ENCODE results near the gene SCGB2A2.

Gene SCGB2A2

GRCh38 chr11:62269654-62270278 is at the start of gene SCGB2A2:
Gene SCGB2A2, plus strand, starts transcription at chr11:62270158. Its CDS starts 59 bp downstream, at chr11:62270217.
- no peak within 1 kb of the TSS for H3K9ac ChIP-seq (ENCODE audit: low read depth in 1 of 2, low read length in 2 of 2)
- H3K36me3 ChIP-seq (ENCODE audit: control insufficient read depth in 1 of 2, insufficient read depth in 2 of 2, low read length in 2 of 2), result no peaks in the 10 kb centered on the region
- H3K27me3 ChIP-seq (ENCODE audit: control insufficient read depth in 1 of 2, insufficient read depth in 2 of 2, low read length in 2 of 2), result peaks cover 4% of the 10 kb centered on the region in 2 donors
- no peaks in the 10 kb centered on the region for H3K4me1 ChIP-seq (ENCODE audit: control insufficient read depth in 1 of 2, insufficient read depth in 2 of 2, low read length in 2 of 2)
- H3K27ac ChIP-seq (ENCODE audit: low read depth, low read length), result no peak within 1 kb of the TSS
- H3K9me3 ChIP-seq (ENCODE audit: control insufficient read depth in 1 of 2, low read length in 2 of 2), result no peaks in the 10 kb centered on the region
- H3K4me3 ChIP-seq (ENCODE audit: low read depth in 1 of 2, low read length in 2 of 2), result no peak within 1 kb of the TSS

GRCh38 chr11:62221498-62221897 is 48.5 kb upstream of the SCGB2A2 start:
- peaks cover 20 to 25% of the 10 kb centered on the region in 2 donors for H3K9me3 ChIP-seq (ENCODE audit: control insufficient read depth in 1 of 2, low read length in 2 of 2)
- H3K36me3 ChIP-seq (ENCODE audit: control insufficient read depth in 1 of 2, insufficient read depth in 2 of 2, low read length in 2 of 2), result no peaks in the 10 kb centered on the region
- H3K4me3 ChIP-seq (ENCODE audit: low read depth in 1 of 2, low read length in 2 of 2), result no peak overlapping the region
- H3K4me1 ChIP-seq (ENCODE audit: control insufficient read depth in 1 of 2, insufficient read depth in 2 of 2, low read length in 2 of 2), result no peaks in the 10 kb centered on the region
- H3K27me3 ChIP-seq (ENCODE audit: control insufficient read depth in 1 of 2, insufficient read depth in 2 of 2, low read length in 2 of 2), result no peaks in the 10 kb centered on the region
- H3K27ac ChIP-seq (ENCODE audit: low read depth, low read length), result no peak overlapping the region
- H3K9ac ChIP-seq (ENCODE audit: low read depth in 1 of 2, low read length in 2 of 2), result no peak overlapping the region

GRCh38 chr11:62223095-62223494 is 46.9 kb upstream of the SCGB2A2 start:
- Histone ChIP-seq H3K4me3 (ENCODE audit: low read depth in 1 of 2, low read length in 2 of 2) (no peak overlapping the region), H3K9ac (ENCODE audit: low read depth in 1 of 2, low read length in 2 of 2) (no peak overlapping the region), H3K36me3 (ENCODE audit: control insufficient read depth in 1 of 2, insufficient read depth in 2 of 2, low read length in 2 of 2) (no peaks in the 10 kb centered on the region), H3K27me3 (ENCODE audit: control insufficient read depth in 1 of 2, insufficient read depth in 2 of 2, low read length in 2 of 2) (no peaks in the 10 kb centered on the region), H3K27ac (ENCODE audit: low read depth, low read length) (no peak overlapping the region), H3K4me1 (ENCODE audit: control insufficient read depth in 1 of 2, insufficient read depth in 2 of 2, low read length in 2 of 2) (no peaks in the 10 kb centered on the region), H3K9me3 (ENCODE audit: control insufficient read depth in 1 of 2, low read length in 2 of 2) (peaks cover 20 to 25% of the 10 kb centered on the region in 2 donors)

- no peak overlapping the region for H3K4me3 ChIP-seq (ENCODE audit: low read depth in 1 of 2, low read length in 2 of 2)
- no peaks in the 10 kb centered on the region for H3K36me3 ChIP-seq (ENCODE audit: control insufficient read depth in 1 of 2, insufficient read depth in 2 of 2, low read length in 2 of 2)
- peaks cover 4 to 14% of the 10 kb centered on the region in 2 donors for H3K27me3 ChIP-seq (ENCODE audit: control insufficient read depth in 1 of 2, insufficient read depth in 2 of 2, low read length in 2 of 2)
- no peak overlapping the region for H3K9ac ChIP-seq (ENCODE audit: low read depth in 1 of 2, low read length in 2 of 2)
- no peak overlapping the region for H3K27ac ChIP-seq (ENCODE audit: low read depth, low read length)
- H3K9me3 ChIP-seq (ENCODE audit: control insufficient read depth in 1 of 2, low read length in 2 of 2), result no peaks in the 10 kb centered on the region
- H3K4me1 ChIP-seq (ENCODE audit: control insufficient read depth in 1 of 2, insufficient read depth in 2 of 2, low read length in 2 of 2), result no peaks in the 10 kb centered on the region
These were observed 36.2 kb upstream of the SCGB2A2 start for GRCh38 chr11:62233730-62234129.

- H3K4me3 ChIP-seq (ENCODE audit: low read depth in 1 of 2, low read length in 2 of 2), result no peak overlapping the region
- H3K27ac ChIP-seq (ENCODE audit: low read depth, low read length), result no peak overlapping the region
- no peak overlapping the region for H3K9ac ChIP-seq (ENCODE audit: low read depth in 1 of 2, low read length in 2 of 2)
- no peaks in the 10 kb centered on the region for H3K4me1 ChIP-seq (ENCODE audit: control insufficient read depth in 1 of 2, insufficient read depth in 2 of 2, low read length in 2 of 2)
- no peaks in the 10 kb centered on the region for H3K9me3 ChIP-seq (ENCODE audit: control insufficient read depth in 1 of 2, low read length in 2 of 2)
- H3K27me3 ChIP-seq (ENCODE audit: control insufficient read depth in 1 of 2, insufficient read depth in 2 of 2, low read length in 2 of 2), result peaks cover 4 to 16% of the 10 kb centered on the region in 2 donors
- no peaks in the 10 kb centered on the region for H3K36me3 ChIP-seq (ENCODE audit: control insufficient read depth in 1 of 2, insufficient read depth in 2 of 2, low read length in 2 of 2)
These were observed 33.8 kb upstream of the SCGB2A2 start for GRCh38 chr11:62236187-62236586.

- Histone ChIP-seq H3K27ac (ENCODE audit: low read depth, low read length) (no peak overlapping the region), H3K4me3 (ENCODE audit: low read depth in 1 of 2, low read length in 2 of 2) (no peak overlapping the region), H3K36me3 (ENCODE audit: control insufficient read depth in 1 of 2, insufficient read depth in 2 of 2, low read length in 2 of 2) (no peaks in the 10 kb centered on the region), H3K9me3 (ENCODE audit: control insufficient read depth in 1 of 2, low read length in 2 of 2) (no peaks in the 10 kb centered on the region), H3K9ac (ENCODE audit: low read depth in 1 of 2, low read length in 2 of 2) (no peak overlapping the region), H3K27me3 (ENCODE audit: control insufficient read depth in 1 of 2, insufficient read depth in 2 of 2, low read length in 2 of 2) (peaks cover 4 to 16% of the 10 kb centered on the region in 2 donors), H3K4me1 (ENCODE audit: control insufficient read depth in 1 of 2, insufficient read depth in 2 of 2, low read length in 2 of 2) (no peaks in the 10 kb centered on the region)
These were observed 32.5 kb upstream of the SCGB2A2 start for GRCh38 chr11:62237499-62237898.

GRCh38 chr11:62238151-62238550 is 31.8 kb upstream of the SCGB2A2 start:
- Histone ChIP-seq H3K36me3 (ENCODE audit: control insufficient read depth in 1 of 2, insufficient read depth in 2 of 2, low read length in 2 of 2) (no peaks in the 10 kb centered on the region), H3K4me1 (ENCODE audit: control insufficient read depth in 1 of 2, insufficient read depth in 2 of 2, low read length in 2 of 2) (no peaks in the 10 kb centered on the region), H3K27me3 (ENCODE audit: control insufficient read depth in 1 of 2, insufficient read depth in 2 of 2, low read length in 2 of 2) (peaks cover 4 to 14% of the 10 kb centered on the region in 2 donors), H3K4me3 (ENCODE audit: low read depth in 1 of 2, low read length in 2 of 2) (no peak overlapping the region), H3K27ac (ENCODE audit: low read depth, low read length) (no peak overlapping the region), H3K9ac (ENCODE audit: low read depth in 1 of 2, low read length in 2 of 2) (no peak overlapping the region), H3K9me3 (ENCODE audit: control insufficient read depth in 1 of 2, low read length in 2 of 2) (no peaks in the 10 kb centered on the region)

GRCh38 chr11:62241095-62241494 is 28.9 kb upstream of the SCGB2A2 start:
- peaks cover 4 to 11% of the 10 kb centered on the region in 2 donors for H3K27me3 ChIP-seq (ENCODE audit: control insufficient read depth in 1 of 2, insufficient read depth in 2 of 2, low read length in 2 of 2)
- no peaks in the 10 kb centered on the region for H3K9me3 ChIP-seq (ENCODE audit: control insufficient read depth in 1 of 2, low read length in 2 of 2)
- H3K27ac ChIP-seq (ENCODE audit: low read depth, low read length), result no peak overlapping the region
- H3K4me3 ChIP-seq (ENCODE audit: low read depth in 1 of 2, low read length in 2 of 2), result no peak overlapping the region
- H3K4me1 ChIP-seq (ENCODE audit: control insufficient read depth in 1 of 2, insufficient read depth in 2 of 2, low read length in 2 of 2), result no peaks in the 10 kb centered on the region
- H3K36me3 ChIP-seq (ENCODE audit: control insufficient read depth in 1 of 2, insufficient read depth in 2 of 2, low read length in 2 of 2), result no peaks in the 10 kb centered on the region
- H3K9ac ChIP-seq (ENCODE audit: low read depth in 1 of 2, low read length in 2 of 2), result no peak overlapping the region

- Histone ChIP-seq H3K9me3 (ENCODE audit: control insufficient read depth in 1 of 2, low read length in 2 of 2) (no peaks in the 10 kb centered on the region), H3K9ac (ENCODE audit: low read depth in 1 of 2, low read length in 2 of 2) (no peak within 1 kb of the TSS), H3K4me1 (ENCODE audit: control insufficient read depth in 1 of 2, insufficient read depth in 2 of 2, low read length in 2 of 2) (no peaks in the 10 kb centered on the region), H3K27ac (ENCODE audit: low read depth, low read length) (no peak within 1 kb of the TSS), H3K27me3 (ENCODE audit: control insufficient read depth in 1 of 2, insufficient read depth in 2 of 2, low read length in 2 of 2) (peaks cover 4 to 11% of the 10 kb centered on the region in 2 donors), H3K36me3 (ENCODE audit: control insufficient read depth in 1 of 2, insufficient read depth in 2 of 2, low read length in 2 of 2) (no peaks in the 10 kb centered on the region), H3K4me3 (ENCODE audit: low read depth in 1 of 2, low read length in 2 of 2) (no peak within 1 kb of the TSS)
These were observed 27.9 kb upstream of the SCGB2A2 start, which contains the start of gene SCGB1D2 for GRCh38 chr11:62242021-62242420. Gene SCGB1D2, plus strand, starts transcription at chr11:62242239. Its CDS starts 69 bp downstream, at chr11:62242308.

GRCh38 chr11:62245271-62245753 is 24.6 kb upstream of the SCGB2A2 start:
- H3K4me1 ChIP-seq (ENCODE audit: control insufficient read depth in 1 of 2, insufficient read depth in 2 of 2, low read length in 2 of 2), result no peaks in the 10 kb centered on the region
- no peak overlapping the region for H3K27ac ChIP-seq (ENCODE audit: low read depth, low read length)
- H3K4me3 ChIP-seq (ENCODE audit: low read depth in 1 of 2, low read length in 2 of 2), result no peak overlapping the region
- no peaks in the 10 kb centered on the region for H3K36me3 ChIP-seq (ENCODE audit: control insufficient read depth in 1 of 2, insufficient read depth in 2 of 2, low read length in 2 of 2)
- H3K9ac ChIP-seq (ENCODE audit: low read depth in 1 of 2, low read length in 2 of 2), result no peak overlapping the region
- peaks cover 0 to under 1% of the 10 kb centered on the region in 2 donors for H3K9me3 ChIP-seq (ENCODE audit: control insufficient read depth in 1 of 2, low read length in 2 of 2)
- H3K27me3 ChIP-seq (ENCODE audit: control insufficient read depth in 1 of 2, insufficient read depth in 2 of 2, low read length in 2 of 2), result no peaks in the 10 kb centered on the region
